ENCODE data around the gene SLC6A18.

DNA sequence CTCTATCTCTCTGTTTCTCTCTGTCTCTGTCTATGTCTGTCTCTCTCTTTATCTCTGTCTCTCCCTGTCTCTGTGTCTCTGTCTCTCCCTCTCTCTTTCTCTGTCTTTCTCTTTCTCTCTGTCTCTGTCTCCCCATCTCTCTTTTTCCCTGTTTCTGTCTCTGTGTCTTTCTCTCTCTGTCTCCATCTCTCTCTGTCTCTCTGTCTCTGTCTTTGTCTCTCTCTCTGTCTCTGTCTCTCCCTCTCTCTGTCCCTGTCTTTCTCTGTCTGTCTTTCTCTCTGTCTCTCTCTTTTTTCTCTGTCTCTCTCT is 25.9 kb upstream of the SLC6A18 start:
- TF ChIP-seq SIN3A (IDR thresholded peaks at IDR 0.05; ENCODE audit: borderline replicate concordance, insufficient read depth, low read length) = no peak
- TF ChIP-seq TAF1 (IDR thresholded peaks at IDR 0.05; ENCODE audit: borderline replicate concordance, insufficient read depth, low read length) = no peak
- TF ChIP-seq, protein P1, sequence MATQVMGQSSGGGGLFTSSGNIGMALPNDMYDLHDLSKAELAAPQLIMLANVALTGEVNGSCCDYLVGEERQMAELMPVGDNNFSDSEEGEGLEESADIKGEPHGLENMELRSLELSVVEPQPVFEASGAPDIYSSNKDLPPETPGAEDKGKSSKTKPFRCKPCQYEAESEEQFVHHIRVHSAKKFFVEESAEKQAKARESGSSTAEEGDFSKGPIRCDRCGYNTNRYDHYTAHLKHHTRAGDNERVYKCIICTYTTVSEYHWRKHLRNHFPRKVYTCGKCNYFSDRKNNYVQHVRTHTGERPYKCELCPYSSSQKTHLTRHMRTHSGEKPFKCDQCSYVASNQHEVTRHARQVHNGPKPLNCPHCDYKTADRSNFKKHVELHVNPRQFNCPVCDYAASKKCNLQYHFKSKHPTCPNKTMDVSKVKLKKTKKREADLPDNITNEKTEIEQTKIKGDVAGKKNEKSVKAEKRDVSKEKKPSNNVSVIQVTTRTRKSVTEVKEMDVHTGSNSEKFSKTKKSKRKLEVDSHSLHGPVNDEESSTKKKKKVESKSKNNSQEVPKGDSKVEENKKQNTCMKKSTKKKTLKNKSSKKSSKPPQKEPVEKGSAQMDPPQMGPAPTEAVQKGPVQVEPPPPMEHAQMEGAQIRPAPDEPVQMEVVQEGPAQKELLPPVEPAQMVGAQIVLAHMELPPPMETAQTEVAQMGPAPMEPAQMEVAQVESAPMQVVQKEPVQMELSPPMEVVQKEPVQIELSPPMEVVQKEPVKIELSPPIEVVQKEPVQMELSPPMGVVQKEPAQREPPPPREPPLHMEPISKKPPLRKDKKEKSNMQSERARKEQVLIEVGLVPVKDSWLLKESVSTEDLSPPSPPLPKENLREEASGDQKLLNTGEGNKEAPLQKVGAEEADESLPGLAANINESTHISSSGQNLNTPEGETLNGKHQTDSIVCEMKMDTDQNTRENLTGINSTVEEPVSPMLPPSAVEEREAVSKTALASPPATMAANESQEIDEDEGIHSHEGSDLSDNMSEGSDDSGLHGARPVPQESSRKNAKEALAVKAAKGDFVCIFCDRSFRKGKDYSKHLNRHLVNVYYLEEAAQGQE (IDR thresholded peaks at IDR 0.05; ENCODE audit: insufficient read depth in 1 of 2, low read depth in 2 of 2, low read length in 2 of 2) = no peak
- TF ChIP-seq POLR2AphosphoS5 (IDR thresholded peaks at IDR 0.05; ENCODE audit: low read depth, low read length) = no peak

Measured in PFSK-1 (cell line).